GM10266 (cell line): Measurements from ENCODE around the gene CCL18.
"Not testable (repeated sequence)": the region's sequence is repeated elsewhere in the genome, so short reads cannot be mapped to it uniquely, and the experiment has no call there.

Source experiments
- DNase-seq: peaks from one replicate; pipeline ENCODE4 v3.0.0; 2012; ENCODE audit errors: extremely low spot score
- CTCF ChIP-seq: IDR thresholded peaks from 2 replicates; pipeline ENCODE4 v1.5.1; 2012; ENCODE audit warnings: mild to moderate bottlenecking, low read depth; ENCODE audit not compliant: control insufficient read depth, insufficient read depth; ENCODE audit errors: missing control alignments

CCL18 gene

DNA sequence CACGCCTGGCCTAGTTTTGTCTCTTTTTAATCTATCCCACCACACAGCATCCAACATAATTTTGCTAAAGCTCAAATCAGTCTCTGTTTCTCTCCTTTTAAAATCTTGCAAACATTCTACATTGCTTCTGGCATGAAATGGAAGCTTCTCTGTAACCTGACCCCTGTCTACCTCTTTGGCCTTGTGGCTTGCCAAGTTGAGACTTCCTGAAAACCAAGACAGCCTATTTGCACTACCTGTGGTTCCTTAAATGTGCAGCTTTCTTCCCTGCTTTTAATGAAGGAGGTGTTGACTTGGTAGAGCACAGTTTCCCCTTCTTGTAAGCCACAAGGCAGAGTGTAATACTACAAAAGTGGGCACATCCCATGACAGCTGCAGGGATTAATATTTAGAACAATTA, 31.9 kb downstream of the CCL18 start:
- DNase-seq: no peak
- TF ChIP-seq CTCF: no peak

GRCh38 chr17:36099004-36099403, 34.9 kb downstream of the CCL18 start:
- DNase-seq: not testable (repeated sequence)

DNA sequence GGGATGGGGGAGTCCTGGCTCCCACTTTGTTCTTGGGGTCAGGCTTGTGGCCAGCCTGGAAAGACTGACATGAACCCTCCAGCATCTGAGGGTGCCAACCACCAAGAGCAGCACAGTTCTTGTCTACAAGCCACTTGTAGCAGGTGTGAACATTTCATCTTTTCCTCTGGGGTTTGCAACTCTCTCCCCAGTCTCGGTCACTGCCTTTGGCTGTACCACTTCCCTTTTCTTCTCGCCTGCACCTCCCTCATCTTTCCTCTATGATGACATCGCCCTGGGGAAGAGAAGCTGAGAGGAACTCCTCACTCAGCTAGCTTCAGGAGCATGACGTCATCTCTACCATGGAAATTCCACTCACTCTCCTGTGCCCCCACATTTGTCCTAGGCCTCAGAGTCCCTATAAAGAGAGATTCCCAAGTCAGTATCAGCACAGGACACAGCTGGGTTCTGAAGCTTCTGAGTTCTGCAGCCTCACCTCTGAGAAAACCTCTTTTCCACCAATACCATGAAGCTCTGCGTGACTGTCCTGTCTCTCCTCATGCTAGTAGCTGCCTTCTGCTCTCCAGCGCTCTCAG, 39.4 kb downstream of the CCL18 start, which contains the start of gene CCL4:
Gene CCL4 (plus strand): TSS at position 427 of the 575 bp plus-strand sequence. CDS start 79 bp downstream, at position 506.
- not testable (repeated sequence) for DNase-seq

GRCh38 chr17:36104246-36104645, 40.2 kb downstream of the CCL18 start:
- DNase-seq: not testable (repeated sequence)

GRCh38 chr17:36104701-36105181, 40.7 kb downstream of the CCL18 start:
- no peak for TF ChIP-seq CTCF

DNA sequence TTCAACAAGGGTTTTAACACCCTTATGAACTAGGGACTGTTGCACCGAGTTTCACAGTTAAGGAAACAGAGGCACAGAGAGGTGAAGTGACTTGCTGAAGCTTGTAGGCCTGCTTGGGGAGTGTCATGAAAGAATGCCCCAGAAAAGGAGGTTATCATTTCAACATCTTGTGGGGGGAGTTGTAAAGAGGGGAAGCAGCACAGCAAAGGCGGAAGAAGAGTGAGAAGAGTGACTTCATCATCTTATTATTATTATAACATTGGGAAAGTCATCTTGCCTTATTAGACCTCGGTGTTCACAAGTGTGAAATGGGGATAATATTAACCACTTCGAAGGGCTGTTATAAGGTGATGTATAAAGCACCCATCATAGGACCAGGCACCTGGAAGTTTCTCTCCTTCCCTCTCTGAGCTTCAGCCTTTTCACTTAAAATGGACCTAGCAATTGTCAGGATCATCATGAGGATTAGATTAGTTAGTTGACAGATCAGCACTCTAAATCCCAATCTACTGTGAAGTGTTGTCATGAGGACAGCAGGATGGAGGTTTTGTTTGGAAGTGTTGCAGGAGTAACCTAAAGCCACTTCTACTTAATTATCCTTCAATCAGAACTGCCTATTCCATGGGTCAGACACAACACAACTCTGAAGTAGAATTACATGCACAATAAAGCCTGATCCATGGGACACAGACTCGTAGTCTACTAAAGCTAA, 41.9 kb downstream of the CCL18 start:
- TF ChIP-seq CTCF: no peak
- DNase-seq: no peak

More at GRCh38 chr17:36104701-36105181, 40.7 kb downstream of the CCL18 start:
- DNase-seq: no peak

- TF ChIP-seq CTCF: no peak
- DNase-seq: no peak
These were observed 42.4 kb downstream of the CCL18 start for GRCh38 chr17:36106493-36106835.

- no peak for TF ChIP-seq CTCF
- DNase-seq: no peak
These were observed 43.6 kb downstream of the CCL18 start for GRCh38 chr17:36107660-36108059.

GRCh38 chr17:36108265-36108664, 44.2 kb downstream of the CCL18 start:
- not testable (repeated sequence) for DNase-seq
